Neural progenitor cell (in vitro differentiated cells): ENCODE data around the gene SLC35F4. TPM values are rescaled to one million over a fixed set of nuclear protein-coding genes. Genes with fewer than 3 reads are reported as not detected.

Experiments
- DNase-seq: peaks from one replicate; pipeline ENCODE4 v3.0.0-alpha.2; 2016; ENCODE audit warnings: low spot score
- H2AFZ ChIP-seq: fragments of 200-600 bp; sonication (generic); replicated peaks from 2 replicates; pipeline ENCODE4 v1.6.1; 2016; ENCODE audit warnings: antibody characterized with exemption
- H3F3A ChIP-seq: fragments of 200-600 bp; sonication (generic); 2 replicates; pipeline ENCODE4 v1.6.1; 2016; ENCODE audit warnings: antibody characterized with exemption, low read depth
- H3K27ac ChIP-seq: fragments of 200-600 bp; sonication (generic); 2 replicates; pipeline ENCODE4 v1.5.1; 2016; ENCODE audit warnings: mild to moderate bottlenecking
- H3K27me3 ChIP-seq: fragments of 200-600 bp; sonication (generic); 2 replicates; pipeline ENCODE4 v1.6.1; 2016; ENCODE audit warnings: mild to moderate bottlenecking, moderate library complexity
- H3K36me3 ChIP-seq: fragments of 200-600 bp; sonication (generic); 2 replicates; pipeline ENCODE4 v1.5.1; 2016
- H3K4me1 ChIP-seq: fragments of 200-600 bp; sonication (generic); 2 replicates; pipeline ENCODE4 v1.6.1; 2016; ENCODE audit warnings: mixed run types
- H3K4me2 ChIP-seq: fragments of 200-600 bp; sonication (generic); 2 replicates; pipeline ENCODE4 v1.6.1; 2016
- H3K4me3 ChIP-seq: fragments of 200-600 bp; sonication (generic); 2 replicates; pipeline ENCODE4 v1.5.1; 2016
- H3K79me2 ChIP-seq: fragments of 200-600 bp; sonication (generic); 2 replicates; pipeline ENCODE4 v1.6.1; 2016; ENCODE audit warnings: low read depth
- H3K9ac ChIP-seq: fragments of 200-600 bp; sonication (generic); 2 replicates; pipeline ENCODE4 v1.6.1; 2016
- H3K9me3 ChIP-seq: fragments of 200-600 bp; sonication (generic); 2 replicates; pipeline ENCODE4 v1.5.1; 2016; ENCODE audit warnings: low read depth
- H4K20me1 ChIP-seq: fragments of 200-600 bp; sonication (generic); 2 replicates; pipeline ENCODE4 v1.6.1; 2016; ENCODE audit warnings: low read depth
- H3K27ac Mint-ChIP-seq: 3 replicates; pipeline ENCODE4 v1.8.0; 2021; ENCODE audit warnings: mixed read lengths
- H3K27me3 Mint-ChIP-seq: 2 replicates; pipeline ENCODE4 v1.8.0; 2022; ENCODE audit warnings: low read depth, mild to moderate bottlenecking, inconsistent platforms, moderate library complexity, mixed read lengths; ENCODE audit not compliant: insufficient read depth
- H3K36me3 Mint-ChIP-seq: 3 replicates; pipeline ENCODE4 v1.8.0; 2021; ENCODE audit warnings: mixed read lengths
- H3K4me1 Mint-ChIP-seq: 3 replicates; pipeline ENCODE4 v1.8.0; 2021; ENCODE audit warnings: mixed read lengths
- H3K4me3 Mint-ChIP-seq: 3 replicates; pipeline ENCODE4 v1.8.0; 2021; ENCODE audit warnings: mild to moderate bottlenecking, moderate library complexity, mixed read lengths
- H3K9me3 Mint-ChIP-seq: 3 replicates; pipeline ENCODE4 v1.8.0; 2020; ENCODE audit warnings: mixed read lengths
- CTCF ChIP-seq: fragments of 200-600 bp; sonication (generic); IDR thresholded peaks from 2 replicates; pipeline ENCODE4 v1.5.1; 2017; ENCODE audit warnings: antibody characterized with exemption, mild to moderate bottlenecking
- EZH2 ChIP-seq: fragments of 200-600 bp; sonication (generic); IDR thresholded peaks from 2 replicates; pipeline ENCODE4 v1.6.1; 2017; ENCODE audit warnings: antibody characterized with exemption, mild to moderate bottlenecking, moderate library complexity
- EZH2phosphoT487 ChIP-seq: fragments of 200-600 bp; sonication (generic); IDR thresholded peaks from 2 replicates; pipeline ENCODE4 v1.6.1; 2017; ENCODE audit warnings: antibody characterized with exemption
- total RNA-seq: library from RNA; depleted of rRNA; stranded (reverse); fragments of >200 nt; gene quantifications from 2 replicates; pipeline ENCODE4 v1.2.3, GENCODE V29; 2015; ENCODE audit warnings: low replicate concordance

The SLC35F4 gene
- total RNA-seq, 1 donor from 2014 or later, result not detected

DNA sequence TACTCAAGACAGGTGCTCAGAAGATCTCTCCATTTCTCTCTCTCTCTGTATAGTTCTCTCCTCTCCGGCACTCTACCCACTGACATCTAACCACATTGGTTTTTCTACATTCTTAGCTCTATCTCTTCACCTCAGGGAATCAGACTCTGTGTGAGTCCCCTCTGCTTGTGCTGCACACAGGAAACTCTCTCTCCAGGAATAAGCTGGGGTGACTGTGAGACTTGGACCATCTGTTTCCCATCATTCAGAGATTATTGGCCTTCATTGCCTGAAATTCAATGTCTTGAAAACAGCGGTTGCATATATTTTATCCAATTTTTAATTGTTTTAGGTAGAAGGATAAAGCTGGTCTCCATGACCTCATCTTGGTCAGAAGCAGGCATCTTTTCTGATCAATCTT, 105.0 kb downstream of the SLC35F4 start:
- Mint-ChIP-seq H3K4me1 (peaks cover 10% of the 10 kb centered on the region), H3K36me3 (no peaks in the 10 kb centered on the region), H3K9me3 (no peaks in the 10 kb centered on the region), H3K4me3 (no peak overlapping the region), H3K27me3 (peaks cover 1% of the 10 kb centered on the region), H3K27ac (no peak overlapping the region)
- Histone ChIP-seq H3K9me3 (no peaks in the 10 kb centered on the region), H3K4me3 (no peak overlapping the region), H3K4me1 (peaks cover 8% of the 10 kb centered on the region), H3K79me2 (no peaks in the 10 kb centered on the region), H2AFZ (no peak overlapping the region), H3K27ac (no peak overlapping the region), H3K4me2 (no peak overlapping the region), H4K20me1 (no peaks in the 10 kb centered on the region), H3K27me3 (no peaks in the 10 kb centered on the region), H3K9ac (no peak overlapping the region), H3F3A (no peaks in the 10 kb centered on the region), H3K36me3 (no peaks in the 10 kb centered on the region)
- DNase-seq, result no peak
- TF ChIP-seq EZH2phosphoT487, result no peak
- TF ChIP-seq CTCF, result no peak

DNA sequence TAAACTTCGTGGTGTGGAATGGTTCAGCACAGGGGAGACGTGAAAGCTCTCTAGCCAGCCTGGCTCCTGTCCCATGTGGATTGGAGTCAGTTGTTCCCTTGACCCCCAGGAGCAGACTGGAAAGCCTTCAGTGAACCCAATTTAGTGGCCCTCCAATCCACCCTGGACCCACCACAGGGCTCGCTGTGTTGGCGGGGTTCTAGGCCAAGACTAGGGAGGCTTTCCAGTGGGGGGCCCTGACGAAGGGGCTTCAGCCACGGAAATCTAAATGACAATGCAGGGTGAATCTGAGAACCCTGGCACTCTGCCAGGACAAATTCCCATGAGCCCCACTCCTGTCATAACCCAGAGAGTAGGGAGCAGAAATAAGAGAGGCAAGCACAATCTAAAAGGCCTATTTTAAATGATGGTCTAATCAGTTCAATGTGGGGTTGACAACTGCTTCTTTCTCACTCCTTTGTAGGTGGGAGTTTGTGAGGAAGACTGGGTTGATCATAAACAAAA, 110.8 kb downstream of the SLC35F4 start:
- Histone ChIP-seq H3K4me2 (no peak overlapping the region), H3K9me3 (no peaks in the 10 kb centered on the region), H3F3A (no peaks in the 10 kb centered on the region), H3K36me3 (no peaks in the 10 kb centered on the region), H2AFZ (no peak overlapping the region), H3K27me3 (no peaks in the 10 kb centered on the region), H4K20me1 (no peaks in the 10 kb centered on the region), H3K27ac (no peak overlapping the region), H3K9ac (no peak overlapping the region), H3K4me1 (no peaks in the 10 kb centered on the region), H3K79me2 (no peaks in the 10 kb centered on the region), H3K4me3 (no peak overlapping the region)
- no peak for DNase-seq
- Mint-ChIP-seq H3K27ac (no peak overlapping the region), H3K9me3 (no peaks in the 10 kb centered on the region), H3K4me3 (no peak overlapping the region), H3K36me3 (no peaks in the 10 kb centered on the region), H3K27me3 (peaks cover 2% of the 10 kb centered on the region), H3K4me1 (no peaks in the 10 kb centered on the region)
- TF ChIP-seq CTCF (no peak), EZH2phosphoT487 (no peak), EZH2 (no peak)

DNA sequence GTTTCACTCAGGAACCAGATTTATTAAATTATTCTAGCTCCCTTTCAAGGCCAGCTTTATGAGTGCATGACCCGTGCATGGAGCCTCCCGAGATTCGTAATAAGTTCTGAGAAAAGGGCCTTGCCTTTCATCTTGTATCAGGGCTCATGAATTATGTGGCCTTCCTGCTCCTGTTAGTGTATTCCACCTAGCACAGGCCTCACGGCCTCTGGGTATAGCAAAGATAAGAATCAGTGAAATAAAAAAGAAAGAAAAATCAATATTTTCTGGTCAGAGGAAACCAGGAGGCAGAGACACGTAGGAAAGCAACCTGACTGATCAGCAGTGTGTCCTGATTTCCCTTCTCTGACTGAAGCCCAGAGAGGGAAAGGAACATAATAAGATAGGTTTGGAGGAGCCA, 111.4 kb downstream of the SLC35F4 start:
- Mint-ChIP-seq H3K27me3 (peaks cover 2% of the 10 kb centered on the region), H3K4me1 (no peaks in the 10 kb centered on the region), H3K9me3 (no peaks in the 10 kb centered on the region), H3K36me3 (no peaks in the 10 kb centered on the region), H3K4me3 (no peak overlapping the region), H3K27ac (no peak overlapping the region)
- H3K36me3 ChIP-seq, result no peaks in the 10 kb centered on the region
- no peak overlapping the region for H3K27ac ChIP-seq
- H4K20me1 ChIP-seq, result no peaks in the 10 kb centered on the region
- H3K9me3 ChIP-seq, result no peaks in the 10 kb centered on the region
- no peak overlapping the region for H3K9ac ChIP-seq
- H3F3A ChIP-seq, result no peaks in the 10 kb centered on the region
- H3K4me2 ChIP-seq, result no peak overlapping the region
- H3K79me2 ChIP-seq, result no peaks in the 10 kb centered on the region
- no peaks in the 10 kb centered on the region for H3K4me1 ChIP-seq
- no peak overlapping the region for H3K4me3 ChIP-seq
- no peaks in the 10 kb centered on the region for H3K27me3 ChIP-seq
- H2AFZ ChIP-seq, result no peak overlapping the region
- DNase-seq, result no peak
- TF ChIP-seq EZH2phosphoT487 (no peak), CTCF (no peak), EZH2 (no peak)
